GM23248 (cell line): Measurements from ENCODE around the gene PRRX1.

Experiments used
- EZH2 ChIP-seq: fragments of 200-600 bp; sonication (generic); IDR thresholded peaks from 2 replicates; pipeline ENCODE4 v1.6.1; 2018; ENCODE audit warnings: antibody characterized with exemption, mild to moderate bottlenecking; ENCODE audit not compliant: insufficient read depth, poor library complexity, severe bottlenecking
- EZH2phosphoT487 ChIP-seq: fragments of 200-600 bp; sonication (generic); IDR thresholded peaks from 2 replicates; pipeline ENCODE4 v1.6.1; 2018; ENCODE audit warnings: antibody characterized with exemption, moderate library complexity, mild to moderate bottlenecking, low read depth; ENCODE audit not compliant: insufficient read depth

GRCh38 chr1:170672316-170672715 lies 8.4 kb downstream of the PRRX1 start:
- TF ChIP-seq EZH2phosphoT487 (no peak), EZH2 (no peak)
